ENCODE results near the gene NOL12. TPM values are rescaled to one million over a fixed set of nuclear protein-coding genes. Genes with fewer than 3 reads are reported as not detected.
"Not testable (repeated sequence)": the region's sequence is repeated elsewhere in the genome, so short reads cannot be mapped to it uniquely, and the experiment has no call there.

NOL12 gene
- total RNA-seq, 1 donor from 2014 or later, result 23.0 TPM

- TF ChIP-seq CTCF (IDR thresholded peaks at IDR 0.05), result no peak
- no peak for ATAC-seq
These were observed 38.2 kb upstream of the NOL12 start for GRCh38 chr22:37647928-37648327.

GRCh38 chr22:37650463-37651136 lies 35.5 kb upstream of the NOL12 start:
- no peaks in the 10 kb centered on the region for H3K4me1 ChIP-seq
- H3K27ac ChIP-seq, result no peak overlapping the region
- no peak for TF ChIP-seq CTCF (IDR thresholded peaks at IDR 0.05)
- no peaks in the 10 kb centered on the region for H3K9me3 ChIP-seq
- no peak overlapping the region for H3K4me3 ChIP-seq
- H3K36me3 ChIP-seq, result peaks cover 70% of the 10 kb centered on the region
- no peaks in the 10 kb centered on the region for H3K27me3 ChIP-seq (ENCODE audit: low read depth)
- intact Hi-C loops (cut with DNase I), result no loop called here
- ATAC-seq (no peak), DNase-seq (no peak)

More at GRCh38 chr22:37647928-37648327, 38.2 kb upstream of the NOL12 start:
- no peak for DNase-seq
- no peak overlapping the region for H3K4me3 ChIP-seq
- no peaks in the 10 kb centered on the region for H3K27me3 ChIP-seq (ENCODE audit: low read depth)
- intact Hi-C loops (cut with DNase I), result no loop called here
- H3K9me3 ChIP-seq, result no peaks in the 10 kb centered on the region
- H3K27ac ChIP-seq, result no peak overlapping the region
- peaks cover 79% of the 10 kb centered on the region for H3K36me3 ChIP-seq
- H3K4me1 ChIP-seq, result peaks cover 6% of the 10 kb centered on the region

GRCh38 chr22:37654563-37655251 lies 31.4 kb upstream of the NOL12 start:
- H3K27me3 ChIP-seq (ENCODE audit: low read depth), result no peaks in the 10 kb centered on the region
- peaks cover 14% of the 10 kb centered on the region for H3K4me1 ChIP-seq
- ATAC-seq (no peak), DNase-seq (no peak)
- TF ChIP-seq CTCF (IDR thresholded peaks at IDR 0.05), result no peak
- H3K27ac ChIP-seq, result no peak overlapping the region
- intact Hi-C loops (cut with DNase I), result no loop called here
- peaks cover 42% of the 10 kb centered on the region for H3K36me3 ChIP-seq
- no peaks in the 10 kb centered on the region for H3K9me3 ChIP-seq
- H3K4me3 ChIP-seq, result no peak overlapping the region

- peaks cover 19% of the 10 kb centered on the region for H3K4me1 ChIP-seq
- H3K4me3 ChIP-seq, result no peak overlapping the region
- no peaks in the 10 kb centered on the region for H3K9me3 ChIP-seq
- no peak overlapping the region for H3K27ac ChIP-seq
- TF ChIP-seq CTCF (IDR thresholded peaks at IDR 0.05), result no peak
- H3K27me3 ChIP-seq (ENCODE audit: low read depth), result no peaks in the 10 kb centered on the region
- H3K36me3 ChIP-seq, result peaks cover 37% of the 10 kb centered on the region
- intact Hi-C loops (cut with DNase I), result no loop called here
- DNase-seq (no peak), ATAC-seq (no peak)
These were observed 30.9 kb upstream of the NOL12 start for GRCh38 chr22:37655252-37655563.

GRCh38 chr22:37656583-37656982 lies 29.6 kb upstream of the NOL12 start:
- H3K36me3 ChIP-seq, result peaks cover 23% of the 10 kb centered on the region
- intact Hi-C loops (cut with DNase I); H3K27ac ChIP-seq; H3K4me3 ChIP-seq; H3K9me3 ChIP-seq; DNase-seq; ATAC-seq; H3K27me3 ChIP-seq (ENCODE audit: low read depth): not testable (repeated sequence)
- H3K4me1 ChIP-seq, result peaks cover 31% of the 10 kb centered on the region

GRCh38 chr22:37657590-37658132 lies 28.5 kb upstream of the NOL12 start:
- no peaks in the 10 kb centered on the region for H3K27me3 ChIP-seq (ENCODE audit: low read depth)
- no peak for TF ChIP-seq CTCF (IDR thresholded peaks at IDR 0.05)
- ATAC-seq (no peak), DNase-seq (no peak)
- H3K36me3 ChIP-seq, result peaks cover 13% of the 10 kb centered on the region
- no peaks in the 10 kb centered on the region for H3K9me3 ChIP-seq
- H3K4me3 ChIP-seq, result peak overlapping the region; percentile 48
- peaks cover 39% of the 10 kb centered on the region for H3K4me1 ChIP-seq
- intact Hi-C loops (cut with DNase I), result no loop called here
- H3K27ac ChIP-seq, result peak overlapping the region; percentile 68
